Fibroblast of lung (primary cell): ENCODE results near the gene NPNT.

Experiments used
- EZH2 ChIP-seq: IDR thresholded peaks from 2 replicates; pipeline ENCODE4 v1.5.1; 2012; ENCODE audit warnings: low read length, control low read depth, mild to moderate bottlenecking; ENCODE audit errors: missing control alignments
- TF ChIP-seq, protein P1 (sequence below), 2 donors: IDR thresholded peaks in 1 of 2; conservative IDR thresholded peaks in 1 of 2; 1 replicate in 1 of 2; 2 replicates in 1 of 2; pipeline ENCODE4 v1.5.1; 2011 to 2012; ENCODE audit warnings: low read length in 2 of 2, control low read depth in 1 of 2, inconsistent platforms in 1 of 2, low read depth in 1 of 2, mild to moderate bottlenecking in 1 of 2

DNA sequence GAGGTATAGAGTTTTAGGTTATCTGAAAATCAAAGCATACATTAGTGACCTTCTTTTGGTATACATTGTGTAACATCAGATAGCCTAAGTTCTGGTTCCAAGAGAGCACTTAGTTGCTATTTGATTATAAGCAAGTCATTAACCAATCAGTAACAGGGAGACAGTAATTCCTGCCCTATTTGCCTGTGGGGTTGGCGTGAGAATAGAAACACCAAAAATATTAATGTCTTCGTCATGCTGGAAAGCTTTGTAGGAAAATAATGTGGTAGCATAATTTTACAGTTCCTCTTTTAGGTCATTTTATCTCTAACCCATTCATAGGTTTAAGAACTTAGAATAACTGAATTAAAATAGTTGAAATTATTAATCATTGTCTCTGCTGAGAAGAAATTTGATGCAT, 37.8 kb downstream of the NPNT start:
- TF ChIP-seq EZH2: no peak
- TF ChIP-seq, protein P1, sequence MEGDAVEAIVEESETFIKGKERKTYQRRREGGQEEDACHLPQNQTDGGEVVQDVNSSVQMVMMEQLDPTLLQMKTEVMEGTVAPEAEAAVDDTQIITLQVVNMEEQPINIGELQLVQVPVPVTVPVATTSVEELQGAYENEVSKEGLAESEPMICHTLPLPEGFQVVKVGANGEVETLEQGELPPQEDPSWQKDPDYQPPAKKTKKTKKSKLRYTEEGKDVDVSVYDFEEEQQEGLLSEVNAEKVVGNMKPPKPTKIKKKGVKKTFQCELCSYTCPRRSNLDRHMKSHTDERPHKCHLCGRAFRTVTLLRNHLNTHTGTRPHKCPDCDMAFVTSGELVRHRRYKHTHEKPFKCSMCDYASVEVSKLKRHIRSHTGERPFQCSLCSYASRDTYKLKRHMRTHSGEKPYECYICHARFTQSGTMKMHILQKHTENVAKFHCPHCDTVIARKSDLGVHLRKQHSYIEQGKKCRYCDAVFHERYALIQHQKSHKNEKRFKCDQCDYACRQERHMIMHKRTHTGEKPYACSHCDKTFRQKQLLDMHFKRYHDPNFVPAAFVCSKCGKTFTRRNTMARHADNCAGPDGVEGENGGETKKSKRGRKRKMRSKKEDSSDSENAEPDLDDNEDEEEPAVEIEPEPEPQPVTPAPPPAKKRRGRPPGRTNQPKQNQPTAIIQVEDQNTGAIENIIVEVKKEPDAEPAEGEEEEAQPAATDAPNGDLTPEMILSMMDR (conservative IDR thresholded peaks at IDR 0.05 in 1 of 2, IDR thresholded peaks at IDR 0.05 in 1 of 2; ENCODE audit: low read depth in 1 of 2, low read length in 2 of 2): no peak
